C4-2B (cell line): ENCODE results near the gene WFDC1.

Experiments
- ZFX ChIP-seq: fragments of 450-650 bp; IDR thresholded peaks from 2 replicates; pipeline ENCODE4 v1.6.1; 2017
- TF ChIP-seq, protein P1 (sequence below): fragments of 450-650 bp; conservative IDR thresholded peaks from 2 replicates; pipeline ENCODE4 v1.5.1; 2017; ENCODE audit warnings: mild to moderate bottlenecking

DNA sequence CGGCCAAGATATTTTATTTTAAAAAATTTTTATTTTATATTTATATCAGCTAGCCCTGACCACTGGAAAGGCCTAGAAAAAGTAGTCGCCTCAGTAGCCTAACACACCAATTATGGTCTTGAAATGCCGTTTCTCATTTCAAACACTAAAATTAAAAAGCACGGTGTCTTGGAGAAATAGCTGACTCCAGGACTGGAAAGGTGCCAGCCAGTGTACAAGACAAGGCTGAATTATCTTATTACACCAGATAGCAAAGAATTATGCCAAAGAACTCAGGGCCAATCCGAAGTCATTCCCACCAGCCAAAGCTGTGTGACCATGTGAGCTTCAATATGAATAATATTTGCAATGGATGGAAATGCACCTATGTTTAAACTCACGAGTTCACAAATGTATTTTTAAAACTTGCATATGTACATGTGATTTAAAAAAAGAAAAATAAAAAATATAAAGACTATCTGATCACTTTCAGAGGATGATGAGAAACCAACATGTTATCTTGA is 53.8 kb downstream of the WFDC1 start:
- TF ChIP-seq, protein P1, sequence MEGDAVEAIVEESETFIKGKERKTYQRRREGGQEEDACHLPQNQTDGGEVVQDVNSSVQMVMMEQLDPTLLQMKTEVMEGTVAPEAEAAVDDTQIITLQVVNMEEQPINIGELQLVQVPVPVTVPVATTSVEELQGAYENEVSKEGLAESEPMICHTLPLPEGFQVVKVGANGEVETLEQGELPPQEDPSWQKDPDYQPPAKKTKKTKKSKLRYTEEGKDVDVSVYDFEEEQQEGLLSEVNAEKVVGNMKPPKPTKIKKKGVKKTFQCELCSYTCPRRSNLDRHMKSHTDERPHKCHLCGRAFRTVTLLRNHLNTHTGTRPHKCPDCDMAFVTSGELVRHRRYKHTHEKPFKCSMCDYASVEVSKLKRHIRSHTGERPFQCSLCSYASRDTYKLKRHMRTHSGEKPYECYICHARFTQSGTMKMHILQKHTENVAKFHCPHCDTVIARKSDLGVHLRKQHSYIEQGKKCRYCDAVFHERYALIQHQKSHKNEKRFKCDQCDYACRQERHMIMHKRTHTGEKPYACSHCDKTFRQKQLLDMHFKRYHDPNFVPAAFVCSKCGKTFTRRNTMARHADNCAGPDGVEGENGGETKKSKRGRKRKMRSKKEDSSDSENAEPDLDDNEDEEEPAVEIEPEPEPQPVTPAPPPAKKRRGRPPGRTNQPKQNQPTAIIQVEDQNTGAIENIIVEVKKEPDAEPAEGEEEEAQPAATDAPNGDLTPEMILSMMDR: no peak
- TF ChIP-seq ZFX: no peak
